Neural progenitor cell (in vitro differentiated cells): ENCODE results near the gene ASXL1. TPM values are rescaled to one million over a fixed set of nuclear protein-coding genes. Genes with fewer than 3 reads are reported as not detected.
"Not testable (repeated sequence)": the region's sequence is repeated elsewhere in the genome, so short reads cannot be mapped to it uniquely, and the experiment has no call there.

Experiments
- DNase-seq: peaks from one replicate; pipeline ENCODE4 v3.0.0-alpha.2; 2016; ENCODE audit warnings: low spot score
- H2AFZ ChIP-seq: fragments of 200-600 bp; sonication (generic); replicated peaks from 2 replicates; pipeline ENCODE4 v1.6.1; 2016; ENCODE audit warnings: antibody characterized with exemption
- H3F3A ChIP-seq: fragments of 200-600 bp; sonication (generic); 2 replicates; pipeline ENCODE4 v1.6.1; 2016; ENCODE audit warnings: antibody characterized with exemption, low read depth
- H3K27ac ChIP-seq: fragments of 200-600 bp; sonication (generic); 2 replicates; pipeline ENCODE4 v1.5.1; 2016; ENCODE audit warnings: mild to moderate bottlenecking
- H3K27me3 ChIP-seq: fragments of 200-600 bp; sonication (generic); 2 replicates; pipeline ENCODE4 v1.6.1; 2016; ENCODE audit warnings: mild to moderate bottlenecking, moderate library complexity
- H3K36me3 ChIP-seq: fragments of 200-600 bp; sonication (generic); 2 replicates; pipeline ENCODE4 v1.5.1; 2016
- H3K4me1 ChIP-seq: fragments of 200-600 bp; sonication (generic); 2 replicates; pipeline ENCODE4 v1.6.1; 2016; ENCODE audit warnings: mixed run types
- H3K4me2 ChIP-seq: fragments of 200-600 bp; sonication (generic); 2 replicates; pipeline ENCODE4 v1.6.1; 2016
- H3K4me3 ChIP-seq: fragments of 200-600 bp; sonication (generic); 2 replicates; pipeline ENCODE4 v1.5.1; 2016
- H3K79me2 ChIP-seq: fragments of 200-600 bp; sonication (generic); 2 replicates; pipeline ENCODE4 v1.6.1; 2016; ENCODE audit warnings: low read depth
- H3K9ac ChIP-seq: fragments of 200-600 bp; sonication (generic); 2 replicates; pipeline ENCODE4 v1.6.1; 2016
- H3K9me3 ChIP-seq: fragments of 200-600 bp; sonication (generic); 2 replicates; pipeline ENCODE4 v1.5.1; 2016; ENCODE audit warnings: low read depth
- H4K20me1 ChIP-seq: fragments of 200-600 bp; sonication (generic); 2 replicates; pipeline ENCODE4 v1.6.1; 2016; ENCODE audit warnings: low read depth
- H3K27ac Mint-ChIP-seq: 3 replicates; pipeline ENCODE4 v1.8.0; 2021; ENCODE audit warnings: mixed read lengths
- H3K27me3 Mint-ChIP-seq: 2 replicates; pipeline ENCODE4 v1.8.0; 2022; ENCODE audit warnings: low read depth, mild to moderate bottlenecking, inconsistent platforms, moderate library complexity, mixed read lengths; ENCODE audit not compliant: insufficient read depth
- H3K36me3 Mint-ChIP-seq: 3 replicates; pipeline ENCODE4 v1.8.0; 2021; ENCODE audit warnings: mixed read lengths
- H3K4me1 Mint-ChIP-seq: 3 replicates; pipeline ENCODE4 v1.8.0; 2021; ENCODE audit warnings: mixed read lengths
- H3K4me3 Mint-ChIP-seq: 3 replicates; pipeline ENCODE4 v1.8.0; 2021; ENCODE audit warnings: mild to moderate bottlenecking, moderate library complexity, mixed read lengths
- H3K9me3 Mint-ChIP-seq: 3 replicates; pipeline ENCODE4 v1.8.0; 2020; ENCODE audit warnings: mixed read lengths
- EZH2 ChIP-seq: fragments of 200-600 bp; sonication (generic); IDR thresholded peaks from 2 replicates; pipeline ENCODE4 v1.6.1; 2017; ENCODE audit warnings: antibody characterized with exemption, mild to moderate bottlenecking, moderate library complexity
- EZH2phosphoT487 ChIP-seq: fragments of 200-600 bp; sonication (generic); IDR thresholded peaks from 2 replicates; pipeline ENCODE4 v1.6.1; 2017; ENCODE audit warnings: antibody characterized with exemption
- total RNA-seq: library from RNA; depleted of rRNA; stranded (reverse); fragments of >200 nt; gene quantifications from 2 replicates; pipeline ENCODE4 v1.2.3, GENCODE V29; 2015; ENCODE audit warnings: low replicate concordance
- TF ChIP-seq, protein P1 (sequence below): fragments of 200-600 bp; sonication (generic); IDR thresholded peaks from 2 replicates; pipeline ENCODE4 v1.5.1; 2017; ENCODE audit warnings: antibody characterized with exemption, mild to moderate bottlenecking

Gene ASXL1
- total RNA-seq, 1 donor from 2014 or later: 48.2 TPM

DNA sequence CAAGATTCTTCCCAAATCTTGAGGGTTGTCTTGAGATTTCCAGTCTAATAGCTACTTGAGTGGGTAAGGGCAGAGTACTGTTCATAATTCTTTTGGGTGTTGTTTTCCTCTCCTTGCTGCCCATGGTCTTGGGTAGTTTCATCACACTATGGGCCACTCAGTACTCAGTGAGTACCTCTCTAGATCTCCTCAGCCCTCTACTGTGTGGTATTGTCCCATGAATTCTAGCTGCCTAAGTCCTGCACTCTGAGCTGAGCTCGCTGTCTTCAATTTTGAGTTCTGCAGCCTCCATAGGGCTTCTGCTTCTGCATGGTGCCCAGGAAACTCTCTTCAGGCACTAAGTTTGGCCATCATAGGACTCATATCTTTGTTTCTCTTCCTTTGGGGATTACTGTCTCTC lies 42.3 kb downstream of the ASXL1 start:
- Histone ChIP-seq H3K79me2 (peaks cover 55% of the 10 kb centered on the region), H2AFZ (no peak overlapping the region), H3K36me3 (no peaks in the 10 kb centered on the region), H3K4me1 (no peaks in the 10 kb centered on the region), H3F3A (no peaks in the 10 kb centered on the region), H4K20me1 (peaks cover 26% of the 10 kb centered on the region), H3K27me3 (no peaks in the 10 kb centered on the region), H3K4me2 (no peak overlapping the region), H3K9me3 (no peaks in the 10 kb centered on the region), H3K9ac (no peak overlapping the region), H3K27ac (no peak overlapping the region), H3K4me3 (no peak overlapping the region)
- peaks cover 20% of the 10 kb centered on the region for H3K36me3 Mint-ChIP-seq
- no peak overlapping the region for H3K4me3 Mint-ChIP-seq
- peaks cover 2% of the 10 kb centered on the region for H3K4me1 Mint-ChIP-seq
- TF ChIP-seq, protein P1, sequence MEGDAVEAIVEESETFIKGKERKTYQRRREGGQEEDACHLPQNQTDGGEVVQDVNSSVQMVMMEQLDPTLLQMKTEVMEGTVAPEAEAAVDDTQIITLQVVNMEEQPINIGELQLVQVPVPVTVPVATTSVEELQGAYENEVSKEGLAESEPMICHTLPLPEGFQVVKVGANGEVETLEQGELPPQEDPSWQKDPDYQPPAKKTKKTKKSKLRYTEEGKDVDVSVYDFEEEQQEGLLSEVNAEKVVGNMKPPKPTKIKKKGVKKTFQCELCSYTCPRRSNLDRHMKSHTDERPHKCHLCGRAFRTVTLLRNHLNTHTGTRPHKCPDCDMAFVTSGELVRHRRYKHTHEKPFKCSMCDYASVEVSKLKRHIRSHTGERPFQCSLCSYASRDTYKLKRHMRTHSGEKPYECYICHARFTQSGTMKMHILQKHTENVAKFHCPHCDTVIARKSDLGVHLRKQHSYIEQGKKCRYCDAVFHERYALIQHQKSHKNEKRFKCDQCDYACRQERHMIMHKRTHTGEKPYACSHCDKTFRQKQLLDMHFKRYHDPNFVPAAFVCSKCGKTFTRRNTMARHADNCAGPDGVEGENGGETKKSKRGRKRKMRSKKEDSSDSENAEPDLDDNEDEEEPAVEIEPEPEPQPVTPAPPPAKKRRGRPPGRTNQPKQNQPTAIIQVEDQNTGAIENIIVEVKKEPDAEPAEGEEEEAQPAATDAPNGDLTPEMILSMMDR: no peak
- TF ChIP-seq EZH2phosphoT487 (no peak), EZH2 (no peak)
- no peaks in the 10 kb centered on the region for H3K27me3 Mint-ChIP-seq
- DNase-seq: no peak
- no peaks in the 10 kb centered on the region for H3K9me3 Mint-ChIP-seq
- H3K27ac Mint-ChIP-seq: no peak overlapping the region

DNA sequence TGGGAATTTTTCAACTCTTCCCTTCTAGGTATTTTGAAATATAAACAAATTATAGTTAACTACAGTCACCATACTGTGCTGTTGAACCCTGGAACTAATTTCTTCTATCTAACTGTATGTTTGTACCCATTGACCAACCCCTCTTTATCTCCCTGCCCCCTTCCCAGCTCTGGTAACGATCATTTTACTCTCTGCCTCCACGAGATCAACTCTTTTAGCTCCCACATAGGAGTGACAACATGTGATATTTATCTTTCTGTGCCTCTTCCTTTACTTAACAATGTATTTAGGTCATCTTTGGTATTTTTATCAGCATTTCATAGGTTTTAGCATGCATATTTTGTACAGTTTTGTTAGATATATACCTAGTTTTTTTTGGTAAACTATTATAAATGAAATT lies 45.9 kb downstream of the ASXL1 start:
- no peak for TF ChIP-seq EZH2
- TF ChIP-seq, protein P1: no peak
- no peak for TF ChIP-seq EZH2phosphoT487
- no peak overlapping the region for H3K27ac ChIP-seq

GRCh38 chr20:32406701-32407100 lies 48.6 kb downstream of the ASXL1 start:
- DNase-seq: no peak
- Histone ChIP-seq H2AFZ (no peak overlapping the region), H3K9ac (no peak overlapping the region), H3K4me3 (no peak overlapping the region), H3K9me3 (no peaks in the 10 kb centered on the region), H3K79me2 (peaks cover 28% of the 10 kb centered on the region), H4K20me1 (peaks cover 23% of the 10 kb centered on the region), H3K4me2 (no peak overlapping the region), H3K27me3 (no peaks in the 10 kb centered on the region), H3K36me3 (no peaks in the 10 kb centered on the region), H3F3A (no peaks in the 10 kb centered on the region), H3K4me1 (no peaks in the 10 kb centered on the region), H3K27ac (no peak overlapping the region)
- Mint-ChIP-seq H3K9me3 (no peaks in the 10 kb centered on the region), H3K36me3 (peaks cover 14% of the 10 kb centered on the region), H3K4me1 (no peaks in the 10 kb centered on the region), H3K27ac (no peak overlapping the region), H3K4me3 (no peak overlapping the region), H3K27me3 (no peaks in the 10 kb centered on the region)
- TF ChIP-seq EZH2 (no peak), EZH2phosphoT487 (no peak)
- TF ChIP-seq, protein P1: no peak

More for the DNA sequence above, 45.9 kb downstream of the ASXL1 start:
- H3K4me2 ChIP-seq: no peak overlapping the region
- H3K27me3 Mint-ChIP-seq: no peaks in the 10 kb centered on the region
- peaks cover 27% of the 10 kb centered on the region for H3K36me3 Mint-ChIP-seq
- no peaks in the 10 kb centered on the region for H3K4me1 Mint-ChIP-seq
- no peak overlapping the region for H2AFZ ChIP-seq
- no peak overlapping the region for H3K27ac Mint-ChIP-seq
- no peaks in the 10 kb centered on the region for H3K36me3 ChIP-seq
- peaks cover 32% of the 10 kb centered on the region for H4K20me1 ChIP-seq
- H3K4me3 ChIP-seq: no peak overlapping the region
- no peak for DNase-seq
- H3K4me3 Mint-ChIP-seq: no peak overlapping the region
- no peaks in the 10 kb centered on the region for H3K4me1 ChIP-seq
- no peaks in the 10 kb centered on the region for H3K9me3 ChIP-seq
- no peaks in the 10 kb centered on the region for H3F3A ChIP-seq
- no peaks in the 10 kb centered on the region for H3K9me3 Mint-ChIP-seq
- H3K9ac ChIP-seq: no peak overlapping the region
- peaks cover 41% of the 10 kb centered on the region for H3K79me2 ChIP-seq
- H3K27me3 ChIP-seq: no peaks in the 10 kb centered on the region

DNA sequence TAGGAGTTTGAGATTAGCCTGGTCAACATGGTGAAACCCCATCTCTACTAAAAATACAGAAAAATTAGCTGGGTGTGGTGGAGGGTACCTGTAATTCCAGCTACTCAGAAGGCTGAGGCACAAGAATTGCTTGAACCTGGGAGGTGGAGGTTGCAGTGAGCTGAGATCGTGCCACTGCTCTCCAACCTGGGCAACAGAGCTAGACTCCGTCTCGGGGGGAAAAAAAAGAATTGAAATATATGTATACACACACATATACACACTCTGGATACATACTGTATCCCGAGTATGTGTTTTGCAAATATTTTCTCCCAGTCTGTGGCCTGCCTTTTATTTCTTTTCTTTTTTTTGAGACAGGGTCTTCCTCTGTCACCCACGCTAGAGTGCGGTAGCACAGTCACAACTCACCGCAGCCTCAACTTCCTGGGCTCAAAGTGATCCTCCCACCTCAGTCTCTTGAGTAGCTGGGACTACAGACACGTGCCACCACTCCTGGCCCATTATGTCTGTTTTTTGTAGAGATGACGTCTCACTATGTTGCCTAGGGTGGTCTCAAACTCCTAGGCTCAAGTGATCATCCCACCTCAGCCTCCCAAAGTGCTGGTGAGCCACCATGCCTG lies 49.1 kb downstream of the ASXL1 start:
- Histone ChIP-seq H4K20me1 (peaks cover 29% of the 10 kb centered on the region), H3K79me2 (peaks cover 24% of the 10 kb centered on the region)
- H3K9me3 Mint-ChIP-seq, H3K36me3 ChIP-seq, H3K4me3 Mint-ChIP-seq, H3K4me3 ChIP-seq, H3F3A ChIP-seq, H3K9me3 ChIP-seq, H3K27me3 Mint-ChIP-seq, H3K4me1 ChIP-seq, H3K4me2 ChIP-seq, H2AFZ ChIP-seq, H3K27ac ChIP-seq, H3K27me3 ChIP-seq, H3K4me1 Mint-ChIP-seq, H3K27ac Mint-ChIP-seq, H3K9ac ChIP-seq, DNase-seq: not testable (repeated sequence)
- peaks cover 14% of the 10 kb centered on the region for H3K36me3 Mint-ChIP-seq
